GM18505 (cell line): ENCODE results near the gene NEDD4L.

Source experiments
- ATAC-seq: cut with Tn5 transposase; IDR thresholded peaks from one replicate; pipeline ENCODE4 v1.9.1; 2021; ENCODE audit not compliant: unreplicated experiment
- POLR2A ChIP-seq: IDR thresholded peaks from 4 replicates; pipeline ENCODE4 v1.6.1; 2011; ENCODE audit warnings: borderline replicate concordance; ENCODE audit not compliant: insufficient read depth, insufficient read length; ENCODE audit errors: extremely low read depth

NEDD4L gene

GRCh38 chr18:58243401-58243800, 199.4 kb downstream of the NEDD4L start:
- ATAC-seq: no peak
- TF ChIP-seq POLR2A: no peak

GRCh38 chr18:58247363-58247834, 203.4 kb downstream of the NEDD4L start:
- ATAC-seq: no peak
- TF ChIP-seq POLR2A: no peak

GRCh38 chr18:58249712-58250111, 205.7 kb downstream of the NEDD4L start:
- TF ChIP-seq POLR2A: no peak

GRCh38 chr18:58251416-58251815, 207.4 kb downstream of the NEDD4L start:
- TF ChIP-seq POLR2A: no peak
- ATAC-seq: no peak

More at GRCh38 chr18:58249712-58250111, 205.7 kb downstream of the NEDD4L start:
- ATAC-seq: no peak

- no peak for TF ChIP-seq POLR2A
- ATAC-seq: no peak
Measured at GRCh38 chr18:58252166-58252565, 208.1 kb downstream of the NEDD4L start.

- TF ChIP-seq POLR2A: no peak
Measured at GRCh38 chr18:58253318-58253717, 209.3 kb downstream of the NEDD4L start.

GRCh38 chr18:58253871-58254270, 209.8 kb downstream of the NEDD4L start:
- TF ChIP-seq POLR2A: no peak
- no peak for ATAC-seq

More at GRCh38 chr18:58253318-58253717, 209.3 kb downstream of the NEDD4L start:
- no peak for ATAC-seq

GRCh38 chr18:58254873-58255511, 211.0 kb downstream of the NEDD4L start:
- TF ChIP-seq POLR2A: no peak
- ATAC-seq: no peak

- no peak for ATAC-seq
- no peak for TF ChIP-seq POLR2A
Measured at GRCh38 chr18:58255701-58256311, 211.8 kb downstream of the NEDD4L start.

- no peak for ATAC-seq
- TF ChIP-seq POLR2A: no peak
Measured at GRCh38 chr18:58256316-58257080, 212.5 kb downstream of the NEDD4L start.

- no peak for ATAC-seq
- TF ChIP-seq POLR2A: no peak
Measured at GRCh38 chr18:58257461-58257860, 213.4 kb downstream of the NEDD4L start.

GRCh38 chr18:58258692-58259342, 214.8 kb downstream of the NEDD4L start:
- ATAC-seq: no peak
- TF ChIP-seq POLR2A: no peak
